DMS 273 treated with DMSO at 0.1 percent for 48 hours (cell line): Measurements from ENCODE around the gene SVEP1.

Source experiments
- DNase-seq: peaks from one replicate; lab custom pipeline; 2025; lab: John Stamatoyannopoulos, UW

The SVEP1 gene

DNA sequence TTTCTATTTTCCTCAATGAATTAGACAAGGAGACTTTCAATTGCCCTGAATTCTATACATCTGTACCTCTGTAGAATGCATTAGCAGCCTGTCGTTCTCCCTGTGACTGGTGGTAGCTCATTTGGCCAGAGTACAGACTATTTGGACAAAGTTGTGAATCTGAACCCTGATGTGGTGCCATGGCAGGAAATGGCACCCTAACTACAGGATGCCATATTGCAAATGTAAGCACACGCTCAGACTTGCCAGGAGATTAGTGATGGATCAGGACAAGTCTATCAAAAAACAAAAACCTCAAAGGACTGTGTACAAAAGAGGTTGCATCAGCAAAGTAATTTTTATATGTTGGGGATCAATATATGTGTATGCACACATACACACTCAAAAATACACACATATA, 58.3 kb downstream of the SVEP1 start:
- peak; percentile 13 for DNase-seq

DNA sequence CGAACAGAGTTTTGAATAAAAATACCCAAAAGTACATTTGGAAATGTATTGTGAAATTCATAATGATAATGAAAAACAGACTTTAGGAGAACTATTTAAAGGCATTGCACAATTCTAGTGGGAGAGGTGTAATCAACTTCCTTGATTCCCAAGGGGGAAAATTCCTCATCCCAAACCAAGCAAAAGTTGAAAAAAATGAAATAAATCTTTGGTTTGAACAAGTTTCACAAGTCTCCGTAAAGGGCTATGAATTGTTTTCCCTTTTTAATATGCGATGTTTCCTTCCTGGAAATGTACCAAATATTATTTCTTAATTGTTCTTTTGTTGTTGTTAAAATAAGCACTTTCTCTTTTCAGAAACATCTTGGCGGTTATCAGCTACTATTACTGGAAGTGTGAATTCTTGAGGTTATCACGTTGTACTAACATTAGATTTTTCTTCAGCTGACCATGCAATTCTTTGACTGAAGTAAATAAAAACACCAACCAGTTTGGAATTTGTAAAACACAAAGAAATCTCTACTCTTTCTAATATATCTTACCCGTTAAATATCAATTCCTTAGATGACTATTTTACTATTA, 59.3 kb downstream of the SVEP1 start:
- DNase-seq: no peak

DNA sequence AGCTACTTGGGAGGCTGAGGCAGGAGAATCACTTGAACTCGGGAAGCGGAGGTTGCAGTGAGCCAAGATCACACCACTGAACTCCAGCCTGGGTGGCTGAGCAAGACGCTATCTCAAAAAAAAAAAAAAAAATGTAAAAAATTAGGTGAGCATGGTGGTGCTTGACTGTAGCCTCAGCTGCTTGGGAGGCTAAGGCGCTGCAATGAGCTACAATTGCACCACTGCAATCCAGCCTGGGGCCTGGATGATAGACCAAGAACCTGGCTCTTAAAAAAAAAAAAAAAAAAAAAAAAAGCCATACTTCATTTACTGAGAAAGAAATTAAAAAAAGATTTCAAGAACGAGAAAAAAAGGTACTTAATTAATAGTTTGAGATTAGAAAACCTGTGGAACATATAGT, 62.1 kb downstream of the SVEP1 start:
- DNase-seq: no peak

DNA sequence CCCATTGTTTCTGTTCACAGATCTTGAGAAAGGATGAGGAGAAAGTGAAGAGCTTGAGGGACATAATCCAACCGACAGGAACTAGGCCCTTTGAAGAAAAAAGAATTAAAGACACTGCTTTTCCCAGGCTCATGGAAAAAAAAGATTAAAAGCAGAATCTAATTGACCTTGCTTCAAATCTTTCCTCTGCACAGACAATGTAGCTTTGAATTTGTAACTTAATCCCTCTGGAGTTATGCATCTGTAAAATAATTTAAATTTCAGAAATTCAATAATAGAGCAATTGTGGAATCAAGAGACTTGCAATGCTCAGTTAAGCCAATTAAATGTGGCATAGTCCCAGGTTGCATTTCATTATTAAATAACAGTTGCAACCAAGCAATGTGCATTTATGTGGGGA, 64.6 kb downstream of the SVEP1 start:
- no peak for DNase-seq

DNA sequence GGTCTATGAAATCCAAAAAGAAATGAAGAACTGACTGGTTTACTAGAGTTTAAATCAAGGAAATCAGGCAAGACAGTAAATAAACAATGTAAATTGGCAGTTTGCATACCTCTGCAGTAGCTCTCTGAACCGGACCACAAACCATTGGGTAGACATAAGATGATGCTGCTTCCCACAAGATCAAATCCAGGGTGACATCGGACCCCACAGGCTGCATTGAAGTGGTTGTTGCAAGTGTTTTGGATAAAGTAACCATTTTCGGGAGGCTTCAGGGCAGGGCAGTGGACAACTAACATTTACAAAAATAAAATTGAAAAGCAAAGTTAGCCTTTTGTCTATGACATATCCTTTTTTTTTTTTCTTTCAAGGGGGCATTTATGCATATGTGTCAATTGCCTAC, 66.7 kb downstream of the SVEP1 start:
- DNase-seq: no peak

DNA sequence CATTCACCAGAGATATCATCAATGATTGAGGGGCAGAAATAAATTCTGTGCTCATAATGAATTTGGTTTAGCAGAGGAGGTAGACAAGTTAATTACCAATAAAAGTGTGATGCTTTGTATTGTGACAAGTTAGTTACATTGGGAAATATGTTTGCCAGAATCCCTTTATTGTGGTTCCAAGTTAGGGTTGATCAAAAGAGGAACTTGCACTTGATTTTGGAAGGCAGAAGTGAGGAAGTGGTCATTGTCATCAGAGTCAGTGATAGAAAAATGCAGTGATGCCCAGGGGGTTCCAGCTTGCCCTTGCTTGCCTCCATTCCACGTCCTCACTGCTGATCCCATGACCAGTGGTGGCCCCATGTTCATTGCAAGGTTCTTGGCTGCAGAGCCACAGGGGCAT, 69.7 kb downstream of the SVEP1 start:
- no peak for DNase-seq

DNA sequence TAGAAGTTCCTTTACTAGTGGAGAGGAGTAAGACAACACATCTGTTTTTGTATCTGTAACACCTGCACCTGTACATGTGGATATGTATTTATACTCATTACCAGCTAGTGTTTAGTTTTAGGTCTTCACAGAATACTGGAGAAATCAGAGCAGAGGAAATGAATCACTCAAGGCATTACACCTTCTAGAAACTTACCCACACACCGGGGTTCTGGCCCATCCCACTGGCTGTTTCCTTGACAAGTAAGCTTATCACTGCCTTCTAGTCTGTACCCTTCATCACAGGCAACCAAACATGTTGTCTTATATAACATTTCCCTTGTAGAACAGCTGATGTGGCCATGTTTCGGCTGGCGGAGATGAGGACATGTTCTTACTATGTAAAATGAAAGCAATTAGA, 76.7 kb downstream of the SVEP1 start:
- DNase-seq: no peak

DNA sequence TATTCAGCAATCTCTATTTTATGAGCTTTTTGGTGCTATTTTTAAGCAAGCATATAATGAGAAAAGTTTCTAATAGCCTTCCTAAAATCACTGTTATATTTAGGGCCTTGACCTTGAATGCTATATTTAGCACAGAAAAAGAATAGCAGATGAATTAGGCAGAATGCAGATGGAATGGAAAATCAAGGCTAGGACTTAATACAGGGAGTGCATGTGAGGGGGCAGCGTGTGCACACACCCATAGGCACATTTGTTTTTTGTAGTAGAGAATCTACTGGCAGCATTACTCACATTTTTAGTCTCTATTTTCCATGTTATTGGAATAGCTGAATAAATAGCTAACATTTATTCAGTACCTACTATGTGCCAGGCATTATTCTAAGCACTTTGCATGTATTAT, 79.9 kb downstream of the SVEP1 start:
- DNase-seq: no peak

DNA sequence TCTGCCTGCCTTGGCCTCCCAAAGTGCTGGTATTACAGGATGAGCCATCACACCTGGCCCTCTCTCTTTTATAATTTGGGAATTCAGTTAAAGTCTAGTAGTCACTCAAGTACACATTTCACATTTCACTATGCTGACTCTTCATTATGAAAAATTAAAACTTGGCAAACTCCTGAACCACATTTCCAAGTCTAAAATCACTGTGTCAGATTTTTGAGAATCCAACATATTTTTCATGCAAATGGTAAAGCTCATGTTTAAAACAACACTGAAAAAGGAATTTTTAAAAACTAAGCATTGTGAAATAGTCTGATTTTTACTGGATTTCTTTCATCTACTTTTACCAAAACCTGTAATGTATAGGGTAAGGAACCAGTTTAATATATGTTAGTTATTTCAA, 92.3 kb downstream of the SVEP1 start:
- no peak for DNase-seq

DNA sequence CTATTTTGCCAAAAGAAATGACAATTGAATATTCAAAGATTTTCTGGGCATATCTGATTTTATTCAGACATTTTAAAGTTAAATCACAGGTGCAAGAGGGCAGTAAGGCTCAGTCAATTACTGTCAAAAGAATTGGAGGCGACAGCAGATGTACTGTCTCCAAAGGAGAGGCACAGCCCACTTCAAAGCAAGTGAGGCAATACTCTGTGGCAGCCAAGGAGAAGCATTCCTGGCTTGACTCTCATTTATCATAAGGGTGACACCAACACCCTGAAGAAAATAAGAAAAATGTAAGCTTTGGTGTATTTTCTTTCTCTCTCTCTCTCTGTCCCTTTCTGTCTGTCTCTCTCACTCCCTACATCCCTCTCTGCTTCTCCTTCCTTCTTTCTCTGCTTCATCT, 93.3 kb downstream of the SVEP1 start:
- no peak for DNase-seq

DNA sequence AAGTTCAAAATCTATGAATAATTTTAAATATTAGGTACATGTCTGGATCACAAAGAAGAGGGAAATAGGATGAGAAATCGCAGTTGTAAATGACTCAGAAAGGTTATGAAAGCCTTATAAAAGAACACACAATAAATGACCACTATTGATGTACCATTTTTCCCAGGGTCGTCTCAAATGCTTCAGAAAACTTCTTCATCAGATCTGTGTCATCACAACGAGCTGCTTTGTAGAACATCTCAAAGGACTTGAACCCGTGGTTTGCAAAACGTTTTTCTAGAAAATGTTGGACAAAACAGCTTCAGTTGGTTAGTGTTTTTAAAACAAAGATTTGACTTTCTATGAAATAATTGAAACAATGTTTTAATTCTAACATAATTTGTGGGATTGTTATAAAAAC, 100.1 kb downstream of the SVEP1 start:
- no peak for DNase-seq

DNA sequence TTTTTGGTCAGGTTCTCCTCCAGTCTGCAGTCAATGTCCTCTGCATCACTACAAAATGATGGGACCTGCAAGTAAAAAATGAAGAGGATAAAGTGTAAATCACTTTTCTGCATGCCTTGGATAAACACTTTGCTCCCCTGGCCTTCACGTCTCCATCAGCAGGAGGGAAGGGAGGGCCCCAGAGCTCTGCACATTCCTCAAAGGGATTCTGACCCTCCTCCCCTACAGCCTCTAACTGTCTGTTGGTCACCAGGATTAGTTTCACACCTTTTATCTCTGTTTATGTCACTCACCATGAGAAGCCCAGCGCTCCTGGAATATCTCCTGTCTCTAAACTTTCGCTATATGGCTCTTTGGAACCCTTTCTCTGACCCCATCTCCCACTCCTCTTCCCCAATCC, 103.3 kb downstream of the SVEP1 start:
- no peak for DNase-seq

DNA sequence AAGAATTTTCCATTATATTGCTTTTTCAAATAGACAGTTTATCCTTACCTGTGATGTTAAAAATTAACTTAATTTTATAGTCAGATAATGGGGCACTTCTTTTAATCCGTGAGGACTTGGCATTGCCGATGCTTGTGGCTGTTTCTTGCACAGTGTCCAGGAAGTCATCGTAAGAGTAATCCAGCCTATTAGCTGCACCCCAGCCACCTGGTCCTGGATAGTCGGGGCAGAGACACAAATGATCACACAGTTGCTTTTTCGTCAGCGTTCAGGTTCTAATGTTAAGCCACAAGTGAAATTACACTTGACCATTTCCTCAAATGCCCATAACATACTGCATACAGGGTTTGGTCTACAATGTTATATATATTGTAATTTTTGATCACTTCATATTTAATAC, 107.4 kb downstream of the SVEP1 start:
- DNase-seq: no peak

DNA sequence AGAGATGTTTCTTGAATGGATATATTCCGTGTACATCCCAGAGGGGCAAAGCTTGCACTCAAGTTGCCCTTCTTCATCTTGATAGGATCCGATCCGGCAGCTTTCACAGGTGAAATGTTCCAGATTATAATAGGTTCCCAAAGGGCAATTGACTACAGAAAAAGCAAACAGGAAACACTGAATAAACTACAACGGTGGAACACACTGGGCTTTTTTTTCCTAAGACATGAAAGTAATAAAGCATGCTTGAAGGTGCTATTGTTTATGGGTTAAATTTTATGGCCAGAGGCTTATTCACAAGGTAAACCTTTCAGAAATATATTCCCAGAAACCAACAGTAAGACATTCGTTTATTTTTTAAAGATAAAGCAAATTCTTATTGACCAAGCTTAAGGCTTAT, 110.6 kb downstream of the SVEP1 start:
- DNase-seq: no peak

DNA sequence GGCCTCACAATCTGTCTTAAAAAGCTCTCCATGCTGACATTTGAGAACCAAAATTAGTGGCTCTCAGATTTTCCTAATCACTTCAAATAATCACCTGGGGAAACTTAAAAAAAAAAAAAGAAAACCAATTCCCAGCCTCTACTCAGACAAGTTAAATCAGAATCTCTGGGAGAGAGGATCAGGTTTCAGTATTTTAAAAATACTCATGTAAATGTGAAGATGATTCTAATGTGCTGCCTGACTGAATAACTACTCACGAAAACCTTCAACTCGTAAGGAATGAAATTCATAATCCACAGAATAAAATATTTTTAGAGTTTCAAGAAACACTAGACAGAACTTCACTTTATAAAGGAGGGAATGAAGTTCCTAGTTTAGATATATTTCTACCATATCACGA, 114.4 kb downstream of the SVEP1 start:
- DNase-seq: no peak

DNA sequence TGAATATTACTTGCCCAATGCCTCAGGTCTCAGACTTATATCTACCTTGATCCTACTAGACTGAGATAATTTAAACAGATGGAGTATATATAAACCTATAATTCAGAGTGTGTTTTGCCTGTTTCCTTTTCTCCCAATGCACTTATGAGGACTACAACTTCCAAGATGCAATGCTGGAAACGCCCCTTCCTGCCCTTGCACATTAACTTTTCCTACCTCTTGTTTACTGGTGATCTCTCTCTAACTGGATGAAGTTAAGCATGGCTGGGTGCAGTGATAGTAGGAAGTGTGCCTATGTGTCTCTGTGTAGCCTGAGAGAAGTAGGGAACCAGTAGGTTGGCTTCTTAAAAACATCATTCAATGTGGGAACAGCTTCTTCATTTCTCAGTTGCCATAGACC, 115.2 kb downstream of the SVEP1 start:
- DNase-seq: no peak

DNA sequence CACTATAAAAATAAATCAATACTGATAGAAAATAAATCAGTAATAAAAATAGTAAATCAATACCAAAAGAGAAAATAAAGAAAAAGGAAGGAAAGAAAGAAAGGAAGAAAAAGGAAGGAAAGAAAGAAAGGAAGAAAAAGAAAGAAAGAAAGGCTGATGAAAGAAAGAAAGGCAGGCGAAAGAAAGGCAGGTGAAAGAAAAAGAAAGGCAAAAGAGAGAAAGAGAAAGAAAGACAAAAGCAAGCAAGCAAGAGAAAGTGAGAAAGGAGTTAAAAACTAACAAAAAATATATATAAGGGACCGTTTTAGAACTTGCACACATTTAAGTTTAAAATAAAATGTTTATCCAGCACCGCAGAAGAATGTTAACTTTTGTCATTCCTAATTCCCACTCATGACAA, 116.0 kb downstream of the SVEP1 start:
- no peak for DNase-seq

DNA sequence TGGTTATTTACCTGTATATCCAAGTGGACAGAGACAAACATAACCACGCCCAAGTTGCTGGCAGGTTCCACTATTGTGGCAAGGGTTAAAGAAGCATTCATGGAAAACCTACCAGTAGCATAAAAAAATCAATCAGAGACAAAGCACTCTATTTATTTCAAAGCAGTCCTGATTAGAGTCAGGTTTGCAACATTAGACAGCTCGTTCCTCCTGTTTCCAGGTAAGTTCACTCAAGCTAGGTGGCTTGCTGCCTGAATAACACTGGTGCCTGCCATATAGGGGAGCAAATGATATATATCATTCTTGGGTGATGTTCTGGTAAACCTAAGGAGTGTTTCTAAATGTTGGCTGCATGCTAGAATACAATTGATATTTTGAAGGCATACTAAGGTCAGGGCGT, 122.3 kb downstream of the SVEP1 start:
- DNase-seq: no peak

DNA sequence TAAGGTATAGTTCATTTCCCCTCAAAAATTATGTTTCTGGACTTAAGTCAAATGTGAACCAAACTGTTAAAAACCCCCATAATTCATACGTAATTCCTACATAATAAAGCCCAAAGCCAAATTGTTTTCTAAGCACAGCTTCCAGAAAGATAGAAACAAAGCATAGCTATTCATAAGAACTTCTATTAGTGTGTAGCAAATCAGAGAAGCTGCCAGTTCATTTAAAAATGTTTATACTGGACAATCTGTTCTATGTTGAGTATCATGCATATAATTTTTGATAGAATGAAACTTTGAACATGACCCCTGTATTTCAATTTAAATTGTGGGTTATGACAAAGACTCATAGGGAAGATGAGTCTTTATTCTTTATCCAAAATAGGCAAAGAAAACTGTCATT, 122.9 kb downstream of the SVEP1 start:
- DNase-seq: no peak

DNA sequence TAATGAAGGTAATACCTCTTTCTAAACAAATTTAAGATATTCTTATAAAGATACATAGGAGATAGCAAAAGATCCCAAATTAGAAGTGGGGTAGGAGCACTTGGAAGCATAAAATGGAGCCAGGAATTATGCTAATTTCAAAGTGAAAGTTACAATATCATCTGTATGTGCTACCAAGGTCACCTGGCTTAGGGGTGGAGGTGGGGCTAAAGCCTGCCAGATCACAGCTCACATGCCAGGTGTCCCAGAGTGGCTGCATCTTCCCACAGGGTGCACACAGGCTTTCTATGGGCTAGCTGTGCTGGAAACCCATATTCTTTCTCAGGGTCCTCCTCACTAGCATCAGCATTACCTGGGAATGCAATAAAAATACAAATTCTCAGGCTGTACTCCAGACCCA, 123.7 kb downstream of the SVEP1 start:
- DNase-seq: no peak

DNA sequence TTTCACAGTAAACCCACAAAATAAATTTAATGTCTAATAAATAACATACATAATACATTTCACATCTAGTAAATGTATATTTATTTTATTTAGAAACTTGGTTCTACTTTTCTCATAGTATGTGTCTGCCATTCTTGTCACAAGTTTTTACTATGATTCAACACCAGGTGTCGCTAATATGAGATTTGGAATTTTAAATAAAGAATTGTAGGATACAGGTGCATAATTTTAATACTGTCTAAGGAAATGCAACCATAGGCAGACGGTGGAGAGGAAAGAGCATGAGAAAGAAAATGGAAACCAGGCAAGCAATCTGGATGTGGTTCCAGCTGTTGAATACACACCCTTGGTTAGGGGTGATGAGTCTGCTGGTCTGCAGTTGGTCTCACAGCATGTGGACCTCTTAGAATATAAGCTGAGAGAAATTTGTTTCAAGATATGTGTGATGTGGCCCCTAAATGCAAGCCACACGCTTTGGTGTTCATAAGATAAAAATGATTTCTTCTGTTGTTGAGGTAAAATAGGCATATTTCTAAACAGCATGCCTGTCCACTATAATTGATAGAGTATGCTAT, 127.2 kb downstream of the SVEP1 start:
- no peak for DNase-seq

DNA sequence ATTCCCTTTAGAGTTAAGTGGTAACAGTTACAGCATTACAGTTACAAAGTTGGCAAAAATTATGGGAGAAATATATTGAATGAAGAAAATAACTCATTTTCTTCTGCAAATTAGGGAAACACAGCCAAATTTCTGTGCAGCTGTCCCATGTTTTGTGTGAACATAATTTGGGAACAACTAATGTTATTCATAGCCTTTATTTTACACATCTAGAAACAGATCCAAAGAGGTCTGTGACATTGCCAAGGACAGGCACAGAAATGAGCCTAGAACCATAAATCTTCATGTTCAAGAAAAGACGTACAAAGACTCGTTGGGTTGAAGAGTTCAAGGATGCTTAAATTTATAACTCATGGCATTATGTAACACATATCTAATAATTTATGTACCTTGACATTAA, 127.8 kb downstream of the SVEP1 start:
- DNase-seq: no peak

DNA sequence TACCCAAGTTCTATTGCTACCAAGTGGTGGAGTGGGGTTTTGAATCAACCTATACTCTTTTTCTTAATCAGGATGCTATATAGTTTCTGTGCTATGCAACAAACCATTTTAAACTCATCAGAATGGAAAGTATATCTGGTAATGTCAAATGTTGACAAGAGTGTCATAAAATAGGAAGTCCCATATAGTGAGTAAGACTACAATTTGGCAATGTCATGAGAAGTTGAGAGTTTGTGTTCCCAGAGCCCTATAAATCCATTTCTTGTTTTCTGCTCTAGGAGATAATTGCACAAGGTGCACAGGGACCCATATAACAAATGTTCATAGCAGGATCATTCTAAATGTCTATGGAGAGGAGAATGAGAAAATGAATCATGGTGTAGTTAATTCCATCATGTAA, 132.1 kb downstream of the SVEP1 start:
- no peak for DNase-seq

DNA sequence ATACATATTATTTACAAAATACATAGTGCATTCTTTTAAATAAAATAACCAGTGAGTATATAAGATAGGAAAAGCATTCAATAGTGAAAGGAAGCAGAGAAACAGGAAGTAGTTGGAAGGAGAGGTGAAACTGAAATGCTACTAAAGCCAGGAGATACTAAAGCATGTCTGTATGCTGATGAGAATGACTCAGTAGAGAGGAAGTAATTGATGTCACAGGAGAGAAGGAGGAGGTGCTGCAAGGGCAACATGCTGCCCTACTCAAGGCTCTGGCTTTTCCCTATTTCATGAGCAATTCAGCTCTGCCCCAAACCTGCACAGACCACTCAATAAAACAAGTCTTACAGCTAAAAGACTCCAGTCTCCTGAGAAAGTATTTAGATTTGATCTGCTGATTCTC, 133.4 kb downstream of the SVEP1 start:
- no peak for DNase-seq

DNA sequence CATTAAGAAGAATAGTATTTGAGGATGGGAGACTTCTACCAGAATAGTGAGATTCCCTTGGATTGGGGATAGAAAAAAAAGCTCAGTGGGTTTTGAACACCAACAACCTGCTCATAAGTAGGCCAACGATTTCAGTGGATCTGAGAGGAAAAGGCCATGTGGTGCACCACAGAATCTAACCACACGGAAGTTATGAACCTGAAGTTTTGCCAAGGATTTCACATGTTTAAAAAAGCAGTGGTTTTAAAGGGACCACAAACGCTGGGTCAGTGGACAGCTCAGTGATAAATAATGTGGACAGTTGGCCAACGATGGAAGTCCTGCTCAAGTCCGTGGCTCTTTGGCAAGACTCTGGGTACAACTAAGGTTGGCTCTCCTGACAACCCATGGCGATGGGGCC, 134.6 kb downstream of the SVEP1 start:
- no peak for DNase-seq
